Right lobe of liver (tissue), 6 donors: ENCODE measurements around the gene NDUFA11. TPM values are rescaled to one million over a fixed set of nuclear protein-coding genes. Genes with fewer than 3 reads are reported as not detected.
A peak's percentile ranks its signal among the peaks of the same experiment; 100 is the strongest.

ENCODE experiments used
- ATAC-seq, 4 donors: fragments of 200-7000 bp; cut with Tn5 transposase; one replicate each; pipeline ENCODE4 v1.9.1; 2020; ENCODE audit warnings: mild to moderate bottlenecking in 4 of 4, moderate library complexity in 4 of 4
- DNase-seq, 3 donors: peaks; one replicate each; pipeline ENCODE4 v3.0.0-alpha.2; 2020
- H3K27ac ChIP-seq, 3 donors: fragments of 200-600 bp; one replicate each; pipeline ENCODE4 v1.8.0; 2022
- H3K27me3 ChIP-seq, 2 donors: fragments of 200-600 bp; one replicate each; pipeline ENCODE4 v1.8.0; 2022
- H3K36me3 ChIP-seq, 4 donors: fragments of 200-600 bp; sonication (generic) in 1 of 4; one replicate each; pipeline versions ENCODE4 v1.5.1 to v1.8.0; 2017 to 2022; ENCODE audit warnings: control low read depth in 1 of 4
- H3K4me1 ChIP-seq, 4 donors: fragments of 200-600 bp; sonication (generic) in 1 of 4; one replicate each; pipeline versions ENCODE4 v1.5.1 to v1.8.0; 2017 to 2022; ENCODE audit warnings: control low read depth in 1 of 4
- H3K4me3 ChIP-seq, 3 donors: fragments of 200-600 bp; one replicate each; pipeline ENCODE4 v1.8.0; 2022
- H3K9me3 ChIP-seq, 4 donors: fragments of 200-600 bp; sonication (generic) in 1 of 4; one replicate each; pipeline versions ENCODE4 v1.5.1 to v1.8.0; 2017 to 2022; ENCODE audit warnings: control low read depth in 1 of 4
- POLR2A ChIP-seq: fragments of 450-650 bp; IDR thresholded peaks from one replicate; pipeline ENCODE4 v1.6.1; 2017; ENCODE audit warnings: antibody characterized with exemption, mild to moderate bottlenecking
- WGBS: methylation state at CpG from one replicate; pipeline ENCODE4 v1.1.6; 2018; ENCODE audit warnings: low coverage, low lambda C conversion rate; ENCODE audit not compliant: insufficient coverage; ENCODE audit errors: missing lambda C conversion rate; 5-methylcytosine and 5-hydroxymethylcytosine counted together
- intact Hi-C, 2 donors: fragments of 100-400 bp; cut with DNase I; formaldehyde crosslinking; loops; one replicate each; pipeline versions ENCODE4 v1.11.2 to v1.14.1; 2022
- total RNA-seq, 6 experiments: library from RNA; depleted of rRNA in 2 of 6; stranded (reverse); fragments of >200 nt in 2 of 6; fragmentation: NEBNext Ultra II Directional in 3 of 6; extraction: Animal tissue kit (Norgen Biotek cat#: 25700) in 3 of 6; gene quantifications; one replicate each; pipeline versions ENCODE4 v1.1.0 to v1.2.4, GENCODE V29; 2016 to 2023
- TF ChIP-seq, protein P1 (sequence below), 4 donors: fragments of 200-600 bp in 3 of 4; fragments of 450-650 bp in 1 of 4; IDR thresholded peaks; one replicate each; pipeline versions ENCODE4 v1.5.1 to v1.8.0; 2016 to 2022; ENCODE audit warnings: antibody characterized with exemption in 4 of 4, mild to moderate bottlenecking in 2 of 4
- donor health status: DM: no; HTN: yes; CAD: no.
- donor health status: DM: no; HTN: no; CAD: no.
- donor health status: DM: no; HTN: no; CAD: no.
- donor health status: DM: no; HTN: yes; CAD: no.
- donor health status: DM: no; HTN: yes; CAD: no.

Gene NDUFA11
- total RNA-seq, 6 experiments from 2014 or later: 108 to 161 (median 157) TPM

DNA sequence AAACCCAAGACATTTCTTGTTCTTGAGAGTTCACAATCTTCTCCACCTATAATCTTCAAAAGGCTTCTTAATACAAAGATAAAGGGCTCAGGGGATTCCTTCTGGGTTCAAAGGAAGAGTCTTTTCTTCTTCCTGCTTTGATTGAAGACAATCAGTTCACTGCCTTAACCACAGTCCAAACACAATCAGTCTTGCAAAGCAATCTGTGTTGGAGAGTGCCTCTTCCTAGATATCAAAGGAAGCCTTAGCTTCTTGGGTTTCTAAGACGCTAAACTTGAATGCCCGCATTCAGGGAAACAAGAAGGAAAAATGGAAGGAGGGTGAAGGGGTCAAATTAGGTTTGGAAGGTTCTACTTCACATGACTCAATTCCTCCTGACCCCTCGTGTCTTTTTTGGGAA, 47.2 kb upstream of the NDUFA11 start:
- TF ChIP-seq, protein P1, sequence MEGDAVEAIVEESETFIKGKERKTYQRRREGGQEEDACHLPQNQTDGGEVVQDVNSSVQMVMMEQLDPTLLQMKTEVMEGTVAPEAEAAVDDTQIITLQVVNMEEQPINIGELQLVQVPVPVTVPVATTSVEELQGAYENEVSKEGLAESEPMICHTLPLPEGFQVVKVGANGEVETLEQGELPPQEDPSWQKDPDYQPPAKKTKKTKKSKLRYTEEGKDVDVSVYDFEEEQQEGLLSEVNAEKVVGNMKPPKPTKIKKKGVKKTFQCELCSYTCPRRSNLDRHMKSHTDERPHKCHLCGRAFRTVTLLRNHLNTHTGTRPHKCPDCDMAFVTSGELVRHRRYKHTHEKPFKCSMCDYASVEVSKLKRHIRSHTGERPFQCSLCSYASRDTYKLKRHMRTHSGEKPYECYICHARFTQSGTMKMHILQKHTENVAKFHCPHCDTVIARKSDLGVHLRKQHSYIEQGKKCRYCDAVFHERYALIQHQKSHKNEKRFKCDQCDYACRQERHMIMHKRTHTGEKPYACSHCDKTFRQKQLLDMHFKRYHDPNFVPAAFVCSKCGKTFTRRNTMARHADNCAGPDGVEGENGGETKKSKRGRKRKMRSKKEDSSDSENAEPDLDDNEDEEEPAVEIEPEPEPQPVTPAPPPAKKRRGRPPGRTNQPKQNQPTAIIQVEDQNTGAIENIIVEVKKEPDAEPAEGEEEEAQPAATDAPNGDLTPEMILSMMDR (IDR thresholded peaks at IDR 0.05): no peak
- TF ChIP-seq POLR2A: no peak
- WGBS: 72% methylated on average over 3 of the region's 3 CpGs
- Histone ChIP-seq H3K27ac (no peak overlapping the region), H3K4me3 (no peak overlapping the region), H3K27me3 (no peaks in the 10 kb centered on the region), H3K9me3 (no peaks in the 10 kb centered on the region), H3K4me1 (peaks cover 0 to 74% (median 21%) of the 10 kb centered on the region in 4 donors), H3K36me3 (no peaks in the 10 kb centered on the region)
- intact Hi-C loops: no loop called here
- ATAC-seq: no peak
- DNase-seq: no peak

DNA sequence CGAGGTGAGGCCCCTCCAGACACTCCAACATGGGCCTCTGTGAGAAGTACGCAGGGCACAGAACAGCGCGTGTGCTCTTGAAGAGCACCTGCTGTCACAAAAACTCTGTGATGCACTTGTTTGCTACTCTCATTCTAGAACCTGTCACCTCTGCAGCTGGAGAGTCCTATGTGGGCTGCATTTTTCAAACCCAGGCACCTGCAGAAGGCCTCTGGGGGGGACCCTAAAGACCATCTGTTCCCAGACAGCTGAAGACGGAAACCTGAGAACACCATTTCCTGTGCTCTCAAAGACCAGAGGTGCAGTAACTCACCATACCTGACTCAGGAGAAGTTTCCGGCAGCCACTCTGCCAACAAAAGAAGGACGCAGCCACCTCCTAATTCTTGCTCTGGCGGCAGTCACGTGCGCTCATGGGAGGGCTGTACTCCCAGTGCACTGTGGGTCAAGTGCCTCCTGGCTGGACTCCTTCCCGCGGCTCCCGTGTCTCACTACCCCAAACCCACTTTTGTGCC, 46.3 kb upstream of the NDUFA11 start:
- whole genome bisulfite sequencing: 78% methylated on average over 4 of the region's 13 CpGs
- ATAC-seq: no peak
- no peak for TF ChIP-seq POLR2A
- TF ChIP-seq, protein P1 (IDR thresholded peaks at IDR 0.05): no peak

DNA sequence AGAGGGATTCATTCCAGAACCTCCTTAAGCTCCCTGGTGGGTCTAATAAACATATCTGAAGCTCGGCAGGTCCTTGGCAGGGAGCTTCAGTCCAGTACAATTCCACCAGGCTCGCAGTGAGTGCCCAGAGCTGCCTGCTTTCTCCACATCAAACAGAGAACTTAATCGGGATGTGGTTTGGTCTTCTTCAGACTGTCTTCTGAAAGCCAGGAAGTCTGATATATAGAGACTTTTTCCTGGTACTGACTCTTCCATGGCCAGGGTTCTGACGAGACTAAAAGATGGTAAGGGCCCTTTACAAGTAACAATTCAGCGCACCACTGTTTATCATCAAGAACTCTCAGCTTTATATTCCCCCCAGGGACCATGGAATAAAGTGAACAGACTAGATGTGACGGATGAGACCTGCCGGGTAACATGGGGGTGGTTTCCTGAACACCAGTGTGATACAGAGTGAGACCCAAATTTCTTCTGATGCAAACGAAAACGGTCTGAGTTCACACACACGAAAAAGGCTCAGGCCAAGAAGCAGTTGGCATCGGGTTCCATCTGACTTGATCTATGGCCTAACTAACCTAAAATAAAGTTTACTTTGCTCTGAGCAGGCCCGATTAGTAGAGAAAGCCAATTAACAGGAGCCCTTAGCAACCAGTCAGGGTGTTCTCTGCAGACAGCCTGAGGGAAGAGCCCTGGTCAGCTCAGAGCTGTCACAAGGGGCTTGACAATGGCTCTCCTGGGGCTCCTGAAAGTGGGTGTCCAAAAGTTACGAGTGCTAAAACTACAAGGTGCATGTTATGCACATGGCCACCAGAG, 45.4 kb upstream of the NDUFA11 start:
- H3K27me3 ChIP-seq: no peaks in the 10 kb centered on the region
- H3K4me3 ChIP-seq: no peak overlapping the region
- H3K9me3 ChIP-seq: no peaks in the 10 kb centered on the region
- intact Hi-C loops: no loop called here
- ATAC-seq (peak; percentile 14 to 59 (median 50)), DNase-seq (peak in 1 of 3 donors; percentile 45)
- TF ChIP-seq, protein P1 (IDR thresholded peaks at IDR 0.05): no peak
- no peak for TF ChIP-seq POLR2A
- H3K27ac ChIP-seq: peak overlapping the region in 1 of 3 donors; percentile 37
- H3K36me3 ChIP-seq: no peaks in the 10 kb centered on the region
- WGBS: 24% methylated on average over 13 of the region's 13 CpGs
- peaks cover 0 to 56% (median 13%) of the 10 kb centered on the region in 4 donors for H3K4me1 ChIP-seq

More for the DNA sequence above, 46.3 kb upstream of the NDUFA11 start:
- DNase-seq: peak in 1 of 3 donors; percentile 51
- Histone ChIP-seq H3K36me3 (no peaks in the 10 kb centered on the region), H3K27ac (no peak overlapping the region), H3K27me3 (no peaks in the 10 kb centered on the region), H3K9me3 (no peaks in the 10 kb centered on the region), H3K4me3 (no peak overlapping the region), H3K4me1 (peaks cover 0 to 65% (median 17%) of the 10 kb centered on the region in 4 donors)
- intact Hi-C loops: no loop called here

DNA sequence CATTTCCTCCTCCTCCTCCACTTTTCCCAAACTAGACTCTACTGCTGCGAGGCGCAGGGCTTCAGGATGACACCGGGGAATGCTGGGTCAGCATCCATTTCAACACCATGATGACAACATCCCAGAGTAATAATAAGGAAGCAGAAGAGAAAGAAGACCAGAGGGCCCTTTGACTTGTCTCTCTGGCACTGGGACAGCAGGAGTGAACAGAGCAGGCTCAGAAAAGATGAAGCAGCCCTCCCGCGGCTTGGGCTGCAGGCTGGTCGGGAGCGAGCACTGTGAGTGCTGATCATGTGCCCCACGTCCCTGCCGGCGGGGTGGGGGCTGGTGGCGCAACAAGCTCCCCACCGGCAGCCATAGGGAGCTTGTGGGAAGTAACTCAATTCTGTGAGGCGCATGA, 43.8 kb upstream of the NDUFA11 start:
- Histone ChIP-seq H3K27me3 (no peaks in the 10 kb centered on the region), H3K4me1 (peaks cover 0 to 41% (median 7%) of the 10 kb centered on the region in 4 donors), H3K27ac (peak overlapping the region; percentile 33 to 38 (median 36)), H3K4me3 (no peak overlapping the region), H3K36me3 (no peaks in the 10 kb centered on the region), H3K9me3 (no peaks in the 10 kb centered on the region)
- peak; percentile 44 to 66 (median 53) for ATAC-seq
- intact Hi-C loops: no loop called here
- TF ChIP-seq POLR2A: no peak
- TF ChIP-seq, protein P1 (IDR thresholded peaks at IDR 0.05): no peak
- 71% methylated on average over 10 of the region's 13 CpGs for WGBS
- DNase-seq: peak in 2 of 3 donors; percentile 67 to 70
